Fibroblast of lung (primary cell): ENCODE measurements around the gene ALDOA. TPM values are rescaled to one million over a fixed set of nuclear protein-coding genes. Genes with fewer than 3 reads are reported as not detected.

Source experiments
- DNase-seq, 2 donors: peaks; one replicate each; pipeline versions ENCODE4 v3.0.0 to v3.0.0-alpha.2; 2010; ENCODE audit warnings: low read depth in 2 of 2
- H2AFZ ChIP-seq: 2 replicates; pipeline ENCODE4 v1.5.1; 2012; ENCODE audit warnings: low read length, control low read depth, inconsistent platforms
- H3K27ac ChIP-seq: 2 replicates; pipeline ENCODE4 v1.5.1; 2011; ENCODE audit warnings: low read length, control low read depth; ENCODE audit not compliant: insufficient read depth
- H3K27me3 ChIP-seq: 2 replicates; pipeline ENCODE4 v1.5.1; 2011; ENCODE audit warnings: mild to moderate bottlenecking, low read length; ENCODE audit not compliant: control insufficient read depth, insufficient read depth
- H3K36me3 ChIP-seq: 2 replicates; pipeline ENCODE4 v1.5.1; 2011; ENCODE audit warnings: low read length; ENCODE audit not compliant: control insufficient read depth, insufficient read depth
- H3K4me1 ChIP-seq: 2 replicates; pipeline ENCODE4 v1.5.1; 2011; ENCODE audit warnings: low read length; ENCODE audit not compliant: control insufficient read depth, insufficient read depth; ENCODE audit errors: extremely low read depth
- H3K4me2 ChIP-seq: 2 replicates; pipeline ENCODE4 v1.5.1; 2011; ENCODE audit warnings: low read length, control low read depth; ENCODE audit not compliant: insufficient read depth; ENCODE audit errors: extremely low read depth
- H3K4me3 ChIP-seq, 4 experiments: fragments of 200-600 bp in 1 of 4; sonication (generic) in 1 of 4; replicated peaks in 1 of 4; 2 replicates each; pipeline ENCODE4 v1.5.1; 2011 to 2016; ENCODE audit warnings: low read length in 4 of 4, low read depth in 3 of 4, mild to moderate bottlenecking in 3 of 4, control low read depth in 2 of 4, inconsistent platforms in 1 of 4, mixed read lengths in 1 of 4; ENCODE audit not compliant: insufficient read depth in 1 of 4; ENCODE audit errors: control extremely low read depth in 1 of 4
- H3K79me2 ChIP-seq: 2 replicates; pipeline ENCODE4 v1.5.1; 2012; ENCODE audit warnings: mild to moderate bottlenecking, low read length, inconsistent platforms; ENCODE audit not compliant: control insufficient read depth, insufficient read depth
- H3K9ac ChIP-seq: 2 replicates; pipeline ENCODE4 v1.5.1; 2011; ENCODE audit warnings: mild to moderate bottlenecking, low read length, control low read depth; ENCODE audit not compliant: insufficient read depth
- H3K9me3 ChIP-seq: 2 replicates; pipeline ENCODE4 v1.5.1; 2012; ENCODE audit warnings: low read depth, low read length; ENCODE audit not compliant: control insufficient read depth, insufficient read depth
- H4K20me1 ChIP-seq: 2 replicates; pipeline ENCODE4 v1.5.1; 2011; ENCODE audit warnings: low read length; ENCODE audit not compliant: control insufficient read depth, insufficient read depth; ENCODE audit errors: extremely low read depth
- EZH2 ChIP-seq: IDR thresholded peaks from 2 replicates; pipeline ENCODE4 v1.5.1; 2012; ENCODE audit warnings: low read length, control low read depth, mild to moderate bottlenecking; ENCODE audit errors: missing control alignments
- polyA plus RNA-seq, 2 donors: library from polyadenylated mRNA; depleted of rRNA in 1 of 2; stranded (reverse) in 1 of 2; unstranded in 1 of 2; fragments of >200 nt; gene quantifications; 2 replicates each; pipeline ENCODE4 v1.2.1, GENCODE V29; 2011 to 2012; ENCODE audit warnings: missing spikeins in 1 of 2
- total RNA-seq: library from RNA; depleted of rRNA; stranded (reverse); fragments of >200 nt; gene quantifications from 2 replicates; pipeline ENCODE4 v1.2.1, GENCODE V29; 2014
- TF ChIP-seq, protein P1 (sequence below), 2 donors: IDR thresholded peaks in 1 of 2; conservative IDR thresholded peaks in 1 of 2; 1 replicate in 1 of 2; 2 replicates in 1 of 2; pipeline ENCODE4 v1.5.1; 2011 to 2012; ENCODE audit warnings: low read length in 2 of 2, control low read depth in 1 of 2, inconsistent platforms in 1 of 2, low read depth in 1 of 2, mild to moderate bottlenecking in 1 of 2

The ALDOA gene
- total and polyA plus RNA-seq, 2 donors (not counting 1 experiment from before 2014, with no cell fraction given): 474 to 1,066 TPM

DNA sequence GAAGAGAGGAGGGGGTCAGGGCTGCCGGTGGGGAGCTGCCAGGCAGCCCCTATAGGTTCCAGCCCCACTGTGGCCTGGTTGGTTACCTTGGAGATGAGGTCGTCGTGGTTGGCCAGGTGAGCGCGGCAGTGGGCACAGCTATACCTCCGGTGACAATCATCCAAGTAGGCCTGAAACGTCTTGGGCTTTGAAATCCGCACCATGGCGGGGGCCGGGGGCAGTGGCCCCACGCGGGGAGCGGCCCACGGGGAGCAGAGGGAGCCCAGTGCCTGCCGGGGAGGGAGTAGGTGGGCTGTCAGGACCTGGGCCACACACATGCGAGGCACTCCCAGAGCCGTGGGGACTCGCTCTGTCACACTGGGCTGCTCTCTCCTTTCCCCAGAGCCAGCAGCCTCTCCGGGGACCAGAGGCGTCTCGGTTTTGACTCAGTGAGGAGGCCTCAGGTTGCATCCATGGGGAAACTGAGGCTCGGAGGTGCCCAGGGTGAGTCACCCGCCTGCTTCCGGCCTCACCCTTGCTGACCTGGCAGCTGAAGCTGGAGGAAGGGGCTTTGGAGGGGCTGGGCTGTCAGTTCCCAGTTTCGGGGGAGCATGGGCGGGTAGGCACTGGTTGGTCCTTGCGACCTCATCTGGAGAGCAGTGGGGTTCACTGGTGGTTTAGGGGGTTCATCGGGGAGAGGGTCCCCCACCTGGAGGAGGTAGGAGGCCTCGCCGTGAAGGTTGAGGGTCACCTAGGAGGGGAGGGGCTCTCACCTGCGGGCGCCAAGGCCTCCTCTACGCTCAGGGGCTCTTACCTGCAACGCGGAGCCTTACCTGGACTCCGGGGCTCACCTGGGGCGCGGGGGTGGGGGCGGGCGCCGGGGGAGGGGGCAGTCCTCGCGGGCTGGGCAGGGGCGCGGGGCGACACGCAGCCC lies 29.9 kb downstream of the ALDOA start:
- Histone ChIP-seq H3K4me2 (peak overlapping the region; percentile 90), H2AFZ (no peak overlapping the region), H3K9me3 (no peaks in the 10 kb centered on the region), H3K36me3 (no peaks in the 10 kb centered on the region), H3K4me3 (peak overlapping the region; percentile 32 to 80 (median 54)), H3K9ac (peak overlapping the region; percentile 59), H4K20me1 (no peaks in the 10 kb centered on the region), H3K27me3 (no peaks in the 10 kb centered on the region), H3K79me2 (no peaks in the 10 kb centered on the region), H3K27ac (no peak overlapping the region), H3K4me1 (peaks cover 16% of the 10 kb centered on the region)
- TF ChIP-seq EZH2: no peak
- TF ChIP-seq, protein P1, sequence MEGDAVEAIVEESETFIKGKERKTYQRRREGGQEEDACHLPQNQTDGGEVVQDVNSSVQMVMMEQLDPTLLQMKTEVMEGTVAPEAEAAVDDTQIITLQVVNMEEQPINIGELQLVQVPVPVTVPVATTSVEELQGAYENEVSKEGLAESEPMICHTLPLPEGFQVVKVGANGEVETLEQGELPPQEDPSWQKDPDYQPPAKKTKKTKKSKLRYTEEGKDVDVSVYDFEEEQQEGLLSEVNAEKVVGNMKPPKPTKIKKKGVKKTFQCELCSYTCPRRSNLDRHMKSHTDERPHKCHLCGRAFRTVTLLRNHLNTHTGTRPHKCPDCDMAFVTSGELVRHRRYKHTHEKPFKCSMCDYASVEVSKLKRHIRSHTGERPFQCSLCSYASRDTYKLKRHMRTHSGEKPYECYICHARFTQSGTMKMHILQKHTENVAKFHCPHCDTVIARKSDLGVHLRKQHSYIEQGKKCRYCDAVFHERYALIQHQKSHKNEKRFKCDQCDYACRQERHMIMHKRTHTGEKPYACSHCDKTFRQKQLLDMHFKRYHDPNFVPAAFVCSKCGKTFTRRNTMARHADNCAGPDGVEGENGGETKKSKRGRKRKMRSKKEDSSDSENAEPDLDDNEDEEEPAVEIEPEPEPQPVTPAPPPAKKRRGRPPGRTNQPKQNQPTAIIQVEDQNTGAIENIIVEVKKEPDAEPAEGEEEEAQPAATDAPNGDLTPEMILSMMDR (conservative IDR thresholded peaks at IDR 0.05 in 1 of 2, IDR thresholded peaks at IDR 0.05 in 1 of 2; ENCODE audit: low read depth in 1 of 2, low read length in 2 of 2): no peak
- DNase-seq: no peak

DNA sequence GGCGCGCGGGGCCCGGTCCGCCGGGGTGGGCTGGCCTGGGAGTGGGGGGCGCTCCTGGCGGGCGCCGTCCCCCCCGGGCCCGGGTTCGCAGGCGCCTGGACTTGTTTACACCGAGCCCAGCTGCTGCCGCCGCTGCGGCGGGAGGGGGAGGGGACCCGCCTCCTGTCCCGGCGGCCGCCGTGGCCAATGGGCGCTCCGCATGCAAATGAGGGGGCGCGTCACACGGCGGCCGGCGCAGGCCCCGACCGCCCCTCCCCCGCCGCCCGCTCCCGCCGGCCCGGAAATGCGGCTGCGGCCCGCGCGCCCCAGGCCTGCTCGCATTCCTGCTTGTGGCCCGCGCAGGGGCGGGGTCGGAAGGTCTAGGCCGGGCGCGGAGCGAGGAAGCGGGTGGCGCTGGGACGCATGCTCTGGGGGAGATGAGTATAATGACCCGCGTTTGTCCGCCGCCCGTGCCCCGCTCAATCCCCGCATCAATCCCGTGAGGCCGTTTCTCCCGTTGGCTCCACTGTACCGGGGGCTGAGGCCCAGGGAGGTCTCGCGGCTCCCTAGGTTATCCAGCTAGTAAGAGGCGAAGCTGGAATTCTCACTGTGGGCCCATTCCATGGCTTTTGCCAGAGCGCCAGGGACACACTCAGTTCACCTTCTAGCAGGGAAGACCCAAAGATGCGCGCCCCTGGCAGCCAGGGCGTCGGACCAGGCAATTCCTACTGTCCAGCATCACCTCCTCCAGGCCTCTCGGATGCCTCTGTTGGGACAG lies 30.7 kb downstream of the ALDOA start, which contains the start of gene YPEL3:
YPEL3 (minus strand) TSS at position 109 of the 757 bp plus-strand sequence. CDS start 731 bp downstream, outside the sequence.
- H3K4me2 ChIP-seq: peak within 1 kb of the TSS; percentile 90
- peak within 1 kb of the TSS; percentile 67 for H3K27ac ChIP-seq
- H2AFZ ChIP-seq: peak within 1 kb of the TSS; percentile 80
- H3K27me3 ChIP-seq: no peaks in the 10 kb centered on the region
- H3K4me3 ChIP-seq: peak within 1 kb of the TSS; percentile 32 to 80 (median 54)
- H3K9ac ChIP-seq: peak within 1 kb of the TSS; percentile 59
- no peaks in the 10 kb centered on the region for H3K79me2 ChIP-seq
- H4K20me1 ChIP-seq: no peaks in the 10 kb centered on the region
- H3K4me1 ChIP-seq: peaks cover 15% of the 10 kb centered on the region
- peak; percentile 87 for DNase-seq
- no peak for TF ChIP-seq EZH2
- TF ChIP-seq, protein P1 (conservative IDR thresholded peaks at IDR 0.05 in 1 of 2, IDR thresholded peaks at IDR 0.05 in 1 of 2; ENCODE audit: low read depth in 1 of 2, low read length in 2 of 2): no peak
- H3K36me3 ChIP-seq: no peaks in the 10 kb centered on the region
- H3K9me3 ChIP-seq: no peaks in the 10 kb centered on the region
